DND-41 (cell line): ENCODE results near the gene HDAC4.

ENCODE experiments used
- ATAC-seq: fragments of 200-7000 bp; cut with Tn5 transposase; 3 replicates; pipeline ENCODE4 v1.9.1; 2021; ENCODE audit warnings: low read depth; ENCODE audit not compliant: insufficient read depth
- DNase-seq: peaks from one replicate; pipeline ENCODE4 v3.0.0-alpha.2; 2020
- H2AFZ ChIP-seq: 2 replicates; pipeline ENCODE4 v1.6.0; 2012; ENCODE audit warnings: low read depth, low read length
- H3K27ac ChIP-seq: 2 replicates; pipeline ENCODE4 v1.5.1; 2012; ENCODE audit warnings: low read length, inconsistent platforms
- H3K27me3 ChIP-seq: fragments of 200-600 bp; sonication (generic); 2 replicates; pipeline ENCODE4 v1.6.0; 2012; ENCODE audit warnings: low read length, mild to moderate bottlenecking, inconsistent platforms; ENCODE audit not compliant: insufficient read depth, poor library complexity
- H3K36me3 ChIP-seq: 2 replicates; pipeline ENCODE4 v1.5.1; 2012; ENCODE audit warnings: low read length, inconsistent platforms; ENCODE audit not compliant: insufficient read depth
- H3K4me1 ChIP-seq: 2 replicates; pipeline ENCODE4 v1.5.1; 2012; ENCODE audit warnings: mild to moderate bottlenecking, low read length; ENCODE audit not compliant: insufficient read depth
- H3K4me2 ChIP-seq: 2 replicates; pipeline ENCODE4 v1.6.0; 2012; ENCODE audit warnings: mild to moderate bottlenecking, moderate library complexity, low read length, inconsistent platforms; ENCODE audit not compliant: insufficient read depth
- H3K4me3 ChIP-seq, 2 experiments: fragments of 200-600 bp in 1 of 2; shearing (Covaris generic) in 1 of 2; 2 replicates each; pipeline ENCODE4 v1.5.1; 2012 to 2016; ENCODE audit warnings: inconsistent platforms in 2 of 2, low read length in 2 of 2, mild to moderate bottlenecking in 2 of 2, low read depth in 1 of 2, moderate library complexity in 1 of 2
- H3K79me2 ChIP-seq: 2 replicates; pipeline ENCODE4 v1.6.0; 2012; ENCODE audit warnings: low read length, inconsistent platforms; ENCODE audit not compliant: insufficient read depth
- H3K9ac ChIP-seq: 2 replicates; pipeline ENCODE4 v1.6.0; 2012; ENCODE audit warnings: low read depth, mild to moderate bottlenecking, inconsistent platforms, low read length, moderate library complexity
- H3K9me3 ChIP-seq: 2 replicates; pipeline ENCODE4 v1.5.1; 2012; ENCODE audit warnings: low read length, moderate library complexity, mild to moderate bottlenecking, inconsistent platforms; ENCODE audit not compliant: insufficient read depth, severe bottlenecking
- H4K20me1 ChIP-seq: 2 replicates; pipeline ENCODE4 v1.6.0; 2012; ENCODE audit warnings: low read length; ENCODE audit not compliant: insufficient read depth
- EZH2 ChIP-seq: IDR thresholded peaks from 3 replicates; pipeline ENCODE4 v1.6.1; 2012; ENCODE audit warnings: borderline replicate concordance, low read depth, mild to moderate bottlenecking, moderate library complexity, low read length, inconsistent platforms; ENCODE audit not compliant: severe bottlenecking
- TF ChIP-seq, protein P1 (sequence below): IDR thresholded peaks from 2 replicates; pipeline ENCODE4 v1.5.1; 2012; ENCODE audit warnings: borderline replicate concordance, low read length, moderate library complexity, mild to moderate bottlenecking; ENCODE audit not compliant: poor library complexity, severe bottlenecking; ENCODE audit errors: extremely low read depth

Gene HDAC4

GRCh38 chr2:239397931-239398471 is 2.8 kb downstream of the HDAC4 start:
- Histone ChIP-seq H3K9ac (peak overlapping the region; percentile 68), H3K79me2 (peaks cover 88% of the 10 kb centered on the region), H3K36me3 (peaks cover 49% of the 10 kb centered on the region), H4K20me1 (peaks cover 58% of the 10 kb centered on the region), H3K4me2 (peak overlapping the region; percentile 79), H3K27me3 (no peaks in the 10 kb centered on the region), H3K9me3 (no peaks in the 10 kb centered on the region), H3K27ac (peak overlapping the region; percentile 85), H2AFZ (no peak overlapping the region), H3K4me3 (peak overlapping the region; percentile 52 to 65; a peak in 3 of 4 replicates), H3K4me1 (peaks cover 74% of the 10 kb centered on the region)
- peak; percentile 38 for DNase-seq
- ATAC-seq: no peak
- TF ChIP-seq, protein P1, sequence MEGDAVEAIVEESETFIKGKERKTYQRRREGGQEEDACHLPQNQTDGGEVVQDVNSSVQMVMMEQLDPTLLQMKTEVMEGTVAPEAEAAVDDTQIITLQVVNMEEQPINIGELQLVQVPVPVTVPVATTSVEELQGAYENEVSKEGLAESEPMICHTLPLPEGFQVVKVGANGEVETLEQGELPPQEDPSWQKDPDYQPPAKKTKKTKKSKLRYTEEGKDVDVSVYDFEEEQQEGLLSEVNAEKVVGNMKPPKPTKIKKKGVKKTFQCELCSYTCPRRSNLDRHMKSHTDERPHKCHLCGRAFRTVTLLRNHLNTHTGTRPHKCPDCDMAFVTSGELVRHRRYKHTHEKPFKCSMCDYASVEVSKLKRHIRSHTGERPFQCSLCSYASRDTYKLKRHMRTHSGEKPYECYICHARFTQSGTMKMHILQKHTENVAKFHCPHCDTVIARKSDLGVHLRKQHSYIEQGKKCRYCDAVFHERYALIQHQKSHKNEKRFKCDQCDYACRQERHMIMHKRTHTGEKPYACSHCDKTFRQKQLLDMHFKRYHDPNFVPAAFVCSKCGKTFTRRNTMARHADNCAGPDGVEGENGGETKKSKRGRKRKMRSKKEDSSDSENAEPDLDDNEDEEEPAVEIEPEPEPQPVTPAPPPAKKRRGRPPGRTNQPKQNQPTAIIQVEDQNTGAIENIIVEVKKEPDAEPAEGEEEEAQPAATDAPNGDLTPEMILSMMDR: no peak
- TF ChIP-seq EZH2: no peak

DNA sequence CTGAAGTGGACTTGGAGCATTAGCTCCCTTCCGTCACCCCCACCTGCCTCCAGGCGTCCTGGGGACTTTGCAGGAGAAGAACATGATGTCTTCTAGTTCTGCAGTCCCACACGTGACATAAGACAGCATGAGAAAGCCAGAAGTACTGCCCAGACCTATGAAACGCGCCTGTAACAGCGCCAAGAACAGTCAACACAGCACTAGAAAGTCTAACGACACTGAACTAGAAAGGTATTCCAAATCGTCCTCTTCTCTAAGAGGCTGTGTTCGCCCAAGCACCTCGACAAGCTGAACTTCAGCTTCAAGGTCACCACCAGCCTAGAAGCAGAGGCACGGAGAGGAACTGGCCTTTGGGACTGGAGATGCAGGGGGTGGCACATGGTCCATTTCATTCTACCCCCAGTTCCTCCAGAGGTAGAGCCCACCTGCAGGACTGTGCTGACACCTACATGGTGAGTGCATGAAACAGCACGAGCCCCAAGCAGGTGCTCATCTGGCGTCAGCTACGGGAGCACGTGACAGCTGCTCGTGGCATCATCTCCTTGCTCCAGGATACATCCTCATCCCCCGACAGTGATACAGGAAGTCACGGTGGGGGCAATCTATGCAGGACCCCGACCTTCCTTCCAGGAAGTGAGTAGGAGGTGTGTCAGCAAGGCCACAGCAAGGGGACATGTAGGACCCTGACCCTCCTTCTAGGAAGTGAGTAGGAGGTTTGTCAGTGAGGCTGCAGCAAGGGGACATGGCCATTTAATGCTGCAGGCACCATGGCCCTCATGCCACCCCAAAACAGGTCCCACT is 3.7 kb downstream of the HDAC4 start:
- peak; percentile 74 for DNase-seq
- Histone ChIP-seq H2AFZ (no peak overlapping the region), H3K4me3 (peak overlapping the region in 1 of 2 experiments; percentile 65; a peak in 2 of 4 replicates), H4K20me1 (peaks cover 68% of the 10 kb centered on the region), H3K27me3 (no peaks in the 10 kb centered on the region), H3K4me1 (peaks cover 74% of the 10 kb centered on the region), H3K9me3 (no peaks in the 10 kb centered on the region), H3K9ac (peak overlapping the region; percentile 68; the same call in 1 of the 2 replicates), H3K4me2 (peak overlapping the region; percentile 79), H3K27ac (peak overlapping the region; percentile 85), H3K79me2 (peaks cover 89% of the 10 kb centered on the region), H3K36me3 (peaks cover 58% of the 10 kb centered on the region)
- TF ChIP-seq, protein P1: peak; percentile 71
- no peak for TF ChIP-seq EZH2
- no peak for ATAC-seq

DNA sequence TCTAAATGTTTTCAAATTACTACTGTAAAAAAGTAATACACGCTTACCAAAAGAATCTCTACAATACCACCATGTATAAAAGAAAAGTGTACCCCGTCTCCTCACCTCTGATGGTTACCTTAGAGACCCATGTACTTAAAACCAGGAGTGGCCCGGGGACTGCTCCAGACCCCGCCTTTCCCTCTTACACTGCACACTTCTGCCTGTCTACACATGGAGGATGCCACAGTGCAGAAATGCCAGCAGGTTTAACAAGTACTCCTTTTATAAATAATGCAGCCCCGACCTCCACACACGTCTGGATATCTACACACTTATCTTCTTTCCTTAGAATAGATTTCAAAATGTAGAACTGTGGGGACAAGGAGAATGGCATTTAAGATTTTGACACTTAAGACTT is 5.3 kb downstream of the HDAC4 start:
- no peaks in the 10 kb centered on the region for H3K27me3 ChIP-seq
- no peak for DNase-seq
- H3K4me1 ChIP-seq: peaks cover 85% of the 10 kb centered on the region
- H3K9me3 ChIP-seq: no peaks in the 10 kb centered on the region
- H3K4me3 ChIP-seq: no peak overlapping the region; a peak in 1 of 4 replicates
- no peak for ATAC-seq
- peaks cover 83% of the 10 kb centered on the region for H4K20me1 ChIP-seq
- H2AFZ ChIP-seq: no peak overlapping the region
- H3K27ac ChIP-seq: peak overlapping the region; percentile 57; the same call in 1 of the 2 replicates
- H3K36me3 ChIP-seq: peaks cover 74% of the 10 kb centered on the region
- peak overlapping the region; percentile 24 for H3K9ac ChIP-seq
- peak overlapping the region; percentile 79; the same call in 1 of the 2 replicates for H3K4me2 ChIP-seq
- H3K79me2 ChIP-seq: peaks cover 99% of the 10 kb centered on the region
- TF ChIP-seq EZH2: no peak
- TF ChIP-seq, protein P1: no peak
